ENCODE measurements around the gene CAMTA1. TPM values are rescaled to one million over a fixed set of nuclear protein-coding genes. Genes with fewer than 3 reads are reported as not detected.
"Not testable (repeated sequence)": the region's sequence is repeated elsewhere in the genome, so short reads cannot be mapped to it uniquely, and the experiment has no call there.

Gene CAMTA1
- total and polyA plus RNA-seq, 12 donors: 123 to 265 (median 142) TPM

- TF ChIP-seq CTCF (IDR thresholded peaks at IDR 0.05): no peak
- intact Hi-C loops (cut with DNase I): loop anchor here in 1 of 10 donors (5.0 kb wide), 1 partner anchor 848 kb away; no protein-coding TSS in a partner anchor
- no peak overlapping the region for H3K4me3 ChIP-seq
- H3K27me3 ChIP-seq: no peaks in the 10 kb centered on the region
- peaks cover 0 to 4% (median 0%) of the 10 kb centered on the region in 11 donors for H3K9me3 ChIP-seq
- H3K36me3 ChIP-seq: no peaks in the 10 kb centered on the region
- no peak for ATAC-seq
- WGBS, 2 donors: 68 to 73% methylated on average over 3 of the region's 3 CpGs
- no peak for DNase-seq
- peaks cover 0 to 26% (median 7%) of the 10 kb centered on the region in 9 donors for H3K4me1 ChIP-seq
- no peak overlapping the region for H3K27ac ChIP-seq
Measured at GRCh38 chr1:7380712-7381111, 595.5 kb downstream of the CAMTA1 start.

- H3K36me3 ChIP-seq, ATAC-seq, H3K27me3 ChIP-seq, H3K27ac ChIP-seq, H3K4me3 ChIP-seq, H3K9me3 ChIP-seq, DNase-seq: not testable (repeated sequence)
- 85 to 98% methylated on average over 2 of the region's 3 CpGs for WGBS, 2 donors
- intact Hi-C loops (cut with DNase I): loop anchor here in 1 of 10 donors (5.0 kb wide), 1 partner anchor 849 kb away; no protein-coding TSS in a partner anchor
- H3K4me1 ChIP-seq: peaks cover 0 to 16% (median 0%) of the 10 kb centered on the region in 9 donors
Measured at GRCh38 chr1:7381729-7382128, 596.5 kb downstream of the CAMTA1 start.

GRCh38 chr1:7382971-7383370 is 597.7 kb downstream of the CAMTA1 start:
- no peak for DNase-seq
- H3K4me1 ChIP-seq: peaks cover 0 to 22% (median 5%) of the 10 kb centered on the region in 9 donors

GRCh38 chr1:7383671-7384520 is 598.6 kb downstream of the CAMTA1 start:
- no peaks in the 10 kb centered on the region for H3K27me3 ChIP-seq
- intact Hi-C loops (cut with DNase I): loop anchor here in 1 of 10 donors (5.0 kb wide), 1 partner anchor 852 kb away; no protein-coding TSS in a partner anchor
- DNase-seq (no peak), ATAC-seq (no peak)
- no peaks in the 10 kb centered on the region for H3K36me3 ChIP-seq
- no peak overlapping the region for H3K27ac ChIP-seq
- H3K9me3 ChIP-seq: peaks cover 0 to 4% (median 0%) of the 10 kb centered on the region in 11 donors
- WGBS, 2 donors: 92 to 93% methylated on average over 13 of the region's 13 CpGs
- H3K4me3 ChIP-seq: no peak overlapping the region
- TF ChIP-seq CTCF (IDR thresholded peaks at IDR 0.05): no peak
- H3K4me1 ChIP-seq: peaks cover 4 to 27% (median 12%) of the 10 kb centered on the region in 9 donors

More at GRCh38 chr1:7382971-7383370, 597.7 kb downstream of the CAMTA1 start:
- no peaks in the 10 kb centered on the region for H3K27me3 ChIP-seq
- no peak for ATAC-seq
- H3K9me3 ChIP-seq: peaks cover 0 to 4% (median 0%) of the 10 kb centered on the region in 11 donors
- no peaks in the 10 kb centered on the region for H3K36me3 ChIP-seq
- WGBS, 2 donors: 74 to 88% methylated on average over 6 of the region's 6 CpGs
- no peak for TF ChIP-seq CTCF (IDR thresholded peaks at IDR 0.05)
- H3K27ac ChIP-seq: no peak overlapping the region
- no peak overlapping the region for H3K4me3 ChIP-seq
- intact Hi-C loops (cut with DNase I): loop anchor here in 1 of 10 donors (5.0 kb wide), 1 partner anchor 851 kb away; no protein-coding TSS in a partner anchor
